Stimulated activated CD4-positive, alpha-beta T cell treated with anti-CD3 and anti-CD28 coated beads, Interleukin-1b, Interleukin-23, amount 100 ng/mL, for 48 hours (primary cell): ENCODE results near the gene PACC1.

Experiments
- DNase-seq: peaks from one replicate; pipeline ENCODE4 v3.0.0-alpha.2; 2020

The PACC1 gene

DNA sequence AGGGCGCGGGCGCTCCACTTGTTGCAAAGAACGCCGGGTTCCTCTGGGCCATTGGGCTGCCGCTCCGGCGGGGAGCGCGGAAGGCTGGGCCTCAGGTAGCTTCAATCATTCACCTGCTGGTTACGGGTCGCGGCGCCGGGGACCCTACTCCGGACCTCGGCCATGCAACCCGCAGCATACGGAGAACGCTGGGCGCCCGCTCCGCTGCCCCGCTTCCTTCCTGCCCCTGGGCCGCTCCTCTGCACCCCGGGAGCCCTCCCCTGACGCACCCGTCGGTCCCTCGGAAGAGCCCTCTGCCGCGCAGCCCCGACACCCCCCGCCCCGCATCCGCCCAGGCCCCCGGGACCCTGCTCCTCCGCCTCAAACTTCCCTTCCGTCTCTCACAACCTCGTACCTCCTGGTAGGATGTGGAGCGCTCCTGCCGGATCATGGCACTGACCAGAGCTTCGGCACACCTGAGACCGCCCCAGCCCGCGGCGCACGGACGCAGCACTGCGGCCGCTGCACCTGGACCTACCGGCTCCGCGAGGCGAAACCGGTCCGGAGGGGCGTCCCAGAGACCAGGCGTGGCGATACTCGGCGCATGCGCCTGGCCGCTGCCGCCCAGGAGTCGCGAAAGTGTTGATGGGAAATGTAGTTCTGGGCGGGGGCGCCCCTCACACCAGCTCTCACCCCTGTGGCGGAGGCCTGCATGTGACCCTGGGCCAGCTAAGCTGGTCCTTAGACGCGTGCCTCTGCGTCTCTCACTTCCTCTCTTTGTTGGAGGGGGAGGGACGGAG is at the start of gene PACC1:
PACC1 (minus strand) TSS at position 559 of the 779 bp plus-strand sequence; CDS start at position 430, 129 bp downstream.
- DNase-seq, result peak; percentile 92

DNA sequence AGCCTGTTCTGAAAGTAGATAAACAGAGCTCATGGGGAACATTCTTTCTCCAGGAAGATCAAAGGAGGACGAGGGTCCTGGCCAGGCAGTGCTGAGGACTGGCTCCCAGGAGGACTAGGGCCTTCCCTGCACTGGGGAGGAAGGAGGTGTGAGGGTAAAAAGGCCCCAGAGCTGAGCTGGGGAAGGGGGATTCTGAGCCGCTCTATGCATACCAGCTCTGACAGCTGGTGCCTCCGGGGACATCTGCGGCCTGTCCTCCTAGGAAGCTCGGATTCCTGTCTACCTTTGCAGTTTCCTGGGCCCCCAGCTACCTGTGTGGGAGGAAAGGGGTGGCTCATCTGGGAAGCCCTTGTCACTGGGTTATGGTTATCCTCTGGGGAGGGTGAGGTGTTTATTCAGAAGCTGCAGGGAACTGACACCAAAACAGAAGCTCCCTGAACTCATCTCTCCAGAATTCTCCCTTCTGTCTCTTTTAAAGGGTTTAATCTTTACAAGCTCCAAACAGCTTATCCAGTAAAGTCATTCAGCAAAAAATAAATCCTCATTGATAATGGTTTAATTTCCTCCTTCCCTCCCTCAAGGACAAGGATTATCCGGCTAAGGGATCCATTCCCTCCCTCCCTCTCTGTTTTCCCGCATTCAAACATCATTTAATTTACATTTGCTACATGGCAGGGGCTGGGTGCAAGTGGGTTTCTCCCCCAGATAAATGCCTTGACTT is 49.0 kb upstream of the PACC1 start:
- no peak for DNase-seq

DNA sequence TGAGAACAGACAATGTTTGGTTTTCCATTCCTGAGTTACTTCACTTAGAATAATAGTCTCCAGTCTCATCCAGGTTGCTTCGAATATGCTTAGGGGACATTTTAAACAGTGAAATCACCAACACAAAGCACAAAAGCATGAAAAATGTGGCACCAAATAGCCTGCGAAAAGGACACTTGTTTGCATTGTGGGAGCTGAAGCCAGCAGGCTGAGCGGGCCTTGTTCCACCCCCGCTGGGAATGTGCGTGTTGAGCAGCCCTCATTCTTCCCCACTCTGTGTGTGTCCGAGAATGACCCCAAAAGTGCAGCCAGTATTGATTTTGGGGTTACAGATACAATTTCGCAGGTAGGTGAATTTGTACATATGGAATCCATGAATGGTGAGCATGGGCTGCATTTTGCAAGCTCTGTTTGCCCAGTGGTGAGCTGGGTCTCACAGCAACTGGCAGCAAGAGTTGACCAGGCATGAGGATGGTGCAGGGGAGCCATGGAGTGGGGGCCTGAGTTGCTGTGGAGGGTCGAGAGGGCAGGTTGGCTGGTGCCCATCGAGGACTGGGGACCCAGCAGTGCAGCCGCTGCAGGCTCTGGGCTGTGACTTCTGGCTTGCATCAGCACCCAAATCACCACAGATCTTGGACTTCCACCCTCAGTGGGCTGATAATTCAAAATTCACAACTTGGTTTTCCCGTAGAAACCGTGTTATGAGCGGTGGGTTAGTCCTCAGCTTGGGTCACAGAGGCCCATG is 47.4 kb upstream of the PACC1 start:
- DNase-seq, result no peak

GRCh38 chr1:212460376-212460775 is 45.7 kb upstream of the PACC1 start:
- no peak for DNase-seq

DNA sequence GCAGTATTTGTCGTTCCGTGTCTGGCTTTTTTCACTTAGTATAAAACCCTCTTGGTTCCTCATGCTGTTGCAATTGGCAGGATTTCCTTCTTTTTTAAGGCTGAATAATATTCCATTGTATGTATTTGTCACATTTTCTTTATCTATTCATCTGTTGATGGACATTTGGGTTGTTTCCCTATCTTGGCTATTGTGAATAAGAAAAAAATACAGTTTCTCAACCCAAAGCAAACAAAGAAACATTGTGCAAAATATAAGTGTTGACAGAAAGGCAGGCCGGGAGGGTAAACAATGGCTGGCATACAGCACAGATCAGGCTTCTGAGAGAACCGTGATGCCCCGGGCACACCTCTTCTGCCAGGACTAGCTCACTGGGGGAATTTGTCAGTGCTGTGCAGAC is 45.0 kb upstream of the PACC1 start:
- no peak for DNase-seq

- no peak for DNase-seq
These were observed 44.1 kb upstream of the PACC1 start for GRCh38 chr1:212458817-212459216.

DNA sequence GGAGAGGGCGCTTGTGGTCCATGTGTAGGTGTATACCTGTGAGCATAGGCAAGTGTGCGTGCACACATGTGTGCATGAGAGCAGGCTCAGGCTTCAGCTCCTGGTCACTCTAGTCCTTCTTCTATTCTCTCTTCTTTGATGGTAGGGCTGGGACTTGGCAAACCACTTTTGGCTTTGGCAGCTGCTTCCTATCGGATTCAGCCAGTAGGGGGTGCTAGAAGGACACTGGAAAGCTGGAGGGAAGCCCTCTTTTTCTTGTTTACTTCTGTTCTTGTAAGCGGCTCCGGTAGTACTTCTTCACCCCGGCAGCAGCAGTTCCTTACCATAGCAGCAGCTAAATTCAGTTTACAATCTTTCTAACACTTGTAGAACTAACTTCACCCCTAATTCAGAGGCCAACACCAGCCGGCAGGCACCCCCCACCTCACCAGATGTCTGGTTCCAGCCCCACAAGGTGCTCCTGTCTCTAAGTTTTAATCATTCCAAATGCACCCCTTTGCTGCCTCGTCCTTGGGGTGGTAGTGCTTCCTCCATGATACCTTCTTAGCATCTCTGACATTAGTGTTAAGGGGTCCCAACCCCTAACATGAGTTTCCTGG is 43.2 kb upstream of the PACC1 start:
- DNase-seq, result peak; percentile 64

- DNase-seq, result peak; percentile 82
These were observed 41.3 kb upstream of the PACC1 start for GRCh38 chr1:212455803-212456528.

DNA sequence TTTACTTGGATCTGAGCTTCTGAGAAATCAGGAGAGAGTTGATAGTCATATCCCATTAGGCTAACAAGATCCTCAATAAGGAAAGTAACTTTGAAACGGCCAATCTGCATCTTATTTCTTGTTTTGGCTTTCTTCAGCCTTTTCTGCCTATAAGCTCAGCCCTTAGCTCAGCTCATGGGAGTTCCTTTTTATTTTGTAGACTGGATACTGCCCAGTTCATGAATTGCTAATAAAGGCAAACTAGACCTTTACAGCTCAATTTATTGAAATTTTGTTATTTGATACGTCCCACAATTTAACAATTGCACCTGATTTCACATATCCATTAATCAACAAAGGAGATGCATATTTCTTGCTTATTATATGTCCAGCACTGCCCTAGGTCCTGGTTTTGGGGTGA is 40.7 kb upstream of the PACC1 start:
- DNase-seq, result no peak

GRCh38 chr1:212454741-212455140 is 40.1 kb upstream of the PACC1 start:
- no peak for DNase-seq

- no peak for DNase-seq
These were observed 38.6 kb upstream of the PACC1 start for GRCh38 chr1:212453156-212453857.

- DNase-seq, result no peak
These were observed 37.9 kb upstream of the PACC1 start for GRCh38 chr1:212452323-212453155.

DNA sequence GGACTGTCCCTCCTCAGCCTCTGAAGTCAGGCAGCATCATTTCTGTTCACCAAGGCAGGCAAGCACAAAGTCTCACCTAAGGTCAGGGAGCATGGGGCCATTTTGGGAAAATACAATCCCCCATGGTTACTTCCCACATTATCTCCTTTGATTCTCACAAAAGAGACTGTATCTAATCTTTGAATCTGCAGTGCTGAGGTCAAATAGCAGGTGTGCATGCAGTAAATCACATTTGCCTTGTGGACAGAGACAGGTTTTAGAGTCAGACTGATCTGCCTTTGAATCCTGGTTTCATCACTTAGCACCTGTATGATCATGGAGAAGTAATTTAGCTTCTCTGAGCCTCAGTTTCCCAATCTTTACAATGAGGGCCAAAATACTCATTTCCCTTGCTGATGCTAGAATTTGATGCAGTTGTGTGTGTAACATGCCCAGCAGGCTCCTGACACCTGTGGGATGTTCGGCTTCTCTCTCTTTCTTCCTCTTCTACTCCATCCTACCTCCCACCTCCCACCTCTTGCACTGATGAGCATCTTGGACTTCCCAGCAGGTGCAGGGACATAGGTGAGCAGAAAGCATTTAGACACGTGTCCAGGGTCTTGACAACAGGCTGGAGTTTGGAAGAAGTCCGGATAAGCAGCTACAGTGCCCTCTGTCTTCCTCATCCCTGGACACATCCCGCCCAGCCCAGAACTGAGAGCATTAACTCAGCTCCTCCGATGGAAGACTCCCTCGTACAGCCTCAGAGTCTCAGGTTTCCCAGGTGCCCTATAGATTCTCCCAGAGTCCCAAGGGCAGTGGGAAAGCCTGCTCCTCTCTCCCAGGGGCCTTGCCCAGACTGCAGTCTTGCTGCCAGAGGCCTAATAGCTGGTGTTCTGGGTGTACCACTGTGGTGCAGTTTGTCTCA is 37.0 kb upstream of the PACC1 start:
- DNase-seq, result no peak

DNA sequence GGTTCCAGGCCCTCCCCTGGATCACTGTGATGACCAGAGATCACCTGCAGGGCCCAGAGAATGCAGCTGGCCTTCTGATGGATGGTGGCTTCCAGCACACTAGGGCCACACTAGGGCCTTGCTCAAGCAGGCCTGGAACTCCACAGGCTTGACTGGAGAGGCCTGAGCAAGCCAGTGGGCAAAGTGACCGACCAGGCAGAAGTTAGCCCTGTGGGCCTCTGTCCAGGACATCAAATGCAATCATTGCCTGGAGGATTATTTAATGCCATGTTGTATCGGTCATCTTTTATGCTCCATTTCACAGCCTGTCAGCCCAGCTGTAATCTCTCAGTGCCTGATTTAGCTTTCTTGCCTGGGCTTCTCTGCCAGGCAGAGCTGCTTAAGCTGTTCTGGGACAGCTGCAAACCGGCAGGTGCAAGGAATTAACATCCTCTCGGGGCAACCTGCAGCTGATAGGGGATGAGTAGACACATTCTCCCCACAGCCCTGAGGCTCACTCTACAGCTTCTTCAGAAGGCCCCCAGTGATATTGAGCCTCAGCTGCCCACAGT is 35.7 kb upstream of the PACC1 start:
- DNase-seq, result no peak

- no peak for DNase-seq
These were observed 32.8 kb upstream of the PACC1 start for GRCh38 chr1:212447478-212447877.

- no peak for DNase-seq
These were observed 31.6 kb upstream of the PACC1 start for GRCh38 chr1:212446333-212446732.

- DNase-seq, result no peak
These were observed 27.7 kb upstream of the PACC1 start for GRCh38 chr1:212442408-212442807.

DNA sequence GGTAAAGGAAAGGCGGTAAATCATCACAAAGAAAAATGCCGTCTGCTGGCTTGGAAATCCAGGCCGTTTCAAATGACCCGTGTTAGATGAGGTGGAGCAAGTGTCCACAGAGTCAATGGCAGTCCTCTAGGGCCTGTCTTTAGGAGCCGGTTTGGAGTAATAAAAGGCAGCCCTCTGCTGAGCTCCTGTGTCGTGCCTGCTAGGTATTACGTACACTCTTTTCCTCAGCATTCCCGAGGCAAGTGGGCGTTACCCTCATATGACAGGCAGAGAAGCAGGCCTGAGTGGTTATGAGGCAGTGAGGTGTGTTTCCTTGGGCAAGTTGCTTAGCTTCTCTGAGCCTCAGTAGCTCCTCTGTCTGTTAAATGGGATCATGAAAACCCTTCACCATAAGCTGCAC is 25.7 kb upstream of the PACC1 start:
- DNase-seq, result no peak

- no peak for DNase-seq
These were observed 24.1 kb upstream of the PACC1 start for GRCh38 chr1:212438831-212439237.
